K562 (cell line): Measurements from ENCODE around the gene CRABP1. TPM values are rescaled to one million over a fixed set of nuclear protein-coding genes. Genes with fewer than 3 reads are reported as not detected.

Experiments
- ATAC-seq: fragments of 200-7000 bp; cut with Tn5 transposase; 3 replicates; pipeline ENCODE4 v1.9.1; 2020; ENCODE audit warnings: moderate library complexity
- BruUV-seq: library from RNA; stranded (reverse); fragments of 400-500 nt; replicated peaks from 2 replicates; lab custom pipeline; 2021; lab: Mats Ljungman, UMichigan
- CTCF ChIA-PET: fragments of 300-600 bp; formaldehyde crosslinking; extraction: SDS; loops from one replicate; lab custom pipeline; 2021; ENCODE audit warnings: low intra/inter-chr PET ratio; lab: Yijun Ruan, JAX
- POLR2A ChIA-PET: fragments of 300-600, 350-650 bp; sonication (Branson Sonifier 250); formaldehyde crosslinking; extraction: SDS; loops from one replicate; lab custom pipeline; 2021; ENCODE audit warnings: antibody characterized with exemption, inconsistent platforms; lab: Yijun Ruan, JAX
- DNase-seq, 4 experiments: peaks; one replicate each; pipeline versions ENCODE4 v3.0.0 to v3.0.0-alpha.2; 2011 to 2018; ENCODE audit warnings: low spot score in 3 of 4, mixed read lengths in 3 of 4; ENCODE audit errors: extremely low read depth in 1 of 4
- FAIRE-seq: peaks from 2 replicates; lab custom pipeline; 2011; peaks lifted over from hg19 to GRCh38; lab: Jason Lieb, UNC
- H2AFZ ChIP-seq: 2 replicates; pipeline ENCODE4 v1.6.0; 2011; ENCODE audit warnings: low read depth, low read length, control low read depth, inconsistent platforms
- H3K27ac ChIP-seq: fragments of 200-600 bp; 3 replicates; pipeline ENCODE4 v1.8.0; 2011; ENCODE audit warnings: low read depth, mild to moderate bottlenecking, control low read depth, inconsistent platforms, low read length, moderate library complexity, mixed read lengths; ENCODE audit errors: extremely low read depth
- H3K27me3 ChIP-seq, 2 experiments: fragments of 300-600 bp in 1 of 2; 2 replicates in 1 of 2; 3 replicates in 1 of 2; pipeline versions ENCODE4 v1.6.0 to v1.8.0; 2011; ENCODE audit warnings: inconsistent platforms in 2 of 2, low read length in 2 of 2, mild to moderate bottlenecking in 1 of 2, mixed read lengths in 1 of 2, moderate library complexity in 1 of 2; ENCODE audit not compliant: control insufficient read depth in 2 of 2, insufficient read depth in 2 of 2
- H3K36me3 ChIP-seq: fragments of 300-600 bp; 3 replicates; pipeline ENCODE4 v1.8.0; 2011; ENCODE audit warnings: mild to moderate bottlenecking, low read length, inconsistent platforms; ENCODE audit not compliant: control insufficient read depth, insufficient read depth
- H3K4me1 ChIP-seq, 2 experiments: fragments of 200-600 bp in 1 of 2; replicated peaks in 1 of 2; 2 replicates in 1 of 2; 3 replicates in 1 of 2; pipeline versions ENCODE4 v1.5.1 to v1.8.0; 2011; ENCODE audit warnings: inconsistent platforms in 2 of 2, low read length in 2 of 2, mild to moderate bottlenecking in 1 of 2, mixed read lengths in 1 of 2, moderate library complexity in 1 of 2; ENCODE audit not compliant: control insufficient read depth in 2 of 2, insufficient read depth in 2 of 2
- H3K4me2 ChIP-seq: 2 replicates; pipeline ENCODE4 v1.6.1; 2011; ENCODE audit warnings: low read length, control low read depth, inconsistent platforms, mixed read lengths; ENCODE audit not compliant: insufficient read depth
- H3K4me3 ChIP-seq: fragments of 200-600 bp; sonication (generic), shearing (Covaris generic); 2 replicates; pipeline ENCODE4 v1.5.1; 2016; ENCODE audit warnings: control low read depth, inconsistent platforms
- H3K79me2 ChIP-seq: fragments of 200-600 bp; 3 replicates; pipeline ENCODE4 v1.8.0; 2011; ENCODE audit warnings: low read length, inconsistent platforms; ENCODE audit not compliant: control insufficient read depth, insufficient read depth
- H3K9ac ChIP-seq, 2 experiments: 2 replicates each; pipeline versions ENCODE4 v1.6.0 to v1.6.1; 2011; ENCODE audit warnings: low read depth in 2 of 2, low read length in 2 of 2, control low read depth in 1 of 2, inconsistent platforms in 1 of 2, mild to moderate bottlenecking in 1 of 2, mixed read lengths in 1 of 2; ENCODE audit not compliant: insufficient read depth in 1 of 2
- H3K9me1 ChIP-seq: one replicate; pipeline ENCODE4 v1.6.0; 2011; ENCODE audit warnings: inconsistent platforms, mild to moderate bottlenecking, low read length, moderate library complexity; ENCODE audit not compliant: control insufficient read depth, insufficient read depth
- H3K9me3 ChIP-seq: replicated peaks from 2 replicates; pipeline ENCODE4 v1.5.1; 2011; ENCODE audit warnings: low read depth, low read length, inconsistent platforms; ENCODE audit not compliant: control insufficient read depth, insufficient read depth
- H4K20me1 ChIP-seq: replicated peaks from 2 replicates; pipeline ENCODE4 v1.6.1; 2011; ENCODE audit warnings: low read length, inconsistent platforms, mixed read lengths; ENCODE audit not compliant: control insufficient read depth, insufficient read depth
- CHD2 ChIP-seq: IDR thresholded peaks from 2 replicates; pipeline ENCODE4 v1.6.1; 2011; ENCODE audit warnings: low read depth, low read length
- CXXC5 ChIP-seq: fragments of 250-450 bp; sonication (Bioruptor Pico); IDR thresholded peaks from 2 replicates; pipeline ENCODE4 v1.8.0; 2022; ENCODE audit warnings: inconsistent platforms, mild to moderate bottlenecking, moderate library complexity
- RFX1 ChIP-seq: fragments of 450-650 bp; IDR thresholded peaks from 2 replicates; pipeline ENCODE4 v1.6.1; 2016; ENCODE audit warnings: mild to moderate bottlenecking, moderate library complexity
- WGBS: fragments of 100-300 bp; shearing (Covaris generic); methylation state at CpG from one replicate; pipeline ENCODE4 v1.1.6; 2016; ENCODE audit warnings: low coverage, mixed read lengths; ENCODE audit not compliant: insufficient coverage; ENCODE audit errors: missing lambda C conversion rate; 5-methylcytosine and 5-hydroxymethylcytosine counted together
- in situ Hi-C: fragments of 300-500 bp; cut with MboI; formaldehyde crosslinking; loops from 4 replicates; pipeline ENCODE4 v1.15.0; 2018; ENCODE audit warnings: inconsistent platforms, mixed read lengths
- intact Hi-C: fragments of 100-400 bp; cut with micrococcal nuclease; formaldehyde crosslinking; loops from 2 replicates; pipeline ENCODE4 v1.14.2; 2022
- polyA plus RNA-seq, 8 experiments: library from polyadenylated mRNA; depleted of rRNA in 4 of 8; stranded (reverse) in 5 of 8; unstranded in 3 of 8; fragments of >200 nt; fragmentation: Nextera tagmentation in 2 of 8; fragmentation: Illumina TruSeq in 1 of 8; extraction: Ambion mirVana in 2 of 8; extraction: Trizol in 1 of 8; gene quantifications; 2 replicates each; pipeline versions ENCODE4 v1.2.1 to v1.2.3, GENCODE V29; 2011 to 2014; ENCODE audit warnings: inconsistent platforms in 1 of 8, missing spikeins in 1 of 8
- total RNA-seq, 7 experiments: library from RNA; depleted of rRNA in 6 of 7; stranded (reverse); fragments of >200 nt in 6 of 7; fragmentation: Illumina TruSeq in 2 of 7; extraction: Trizol in 2 of 7; gene quantifications; 2 replicates each; pipeline versions ENCODE4 v1.2.1 to v1.2.3, GENCODE V29; 2011 to 2021; ENCODE audit warnings: low replicate concordance in 1 of 7

CRABP1 gene
- total and polyA plus RNA-seq, 9 of the 15 experiments (the other 6 are each of a cell fraction or from before 2014, with no cell fraction given): 0.60 TPM; not detected in 8

GRCh38 chr15:78392430-78392829 is 52.3 kb downstream of the CRABP1 start:
- no peak for DNase-seq
- CTCF ChIA-PET: no interaction called here
- POLR2A ChIA-PET: interaction anchor here (1.0 to 1.1 kb wide), 2 partner anchors 17 to 23 kb away, joined by 3 read pairs; no protein-coding TSS in a partner anchor
- Histone ChIP-seq H3K9me3 (no peaks in the 10 kb centered on the region), H3K27me3 (peaks cover 25 to 61% of the 10 kb centered on the region in 2 experiments), H3K4me1 (no peaks in the 10 kb centered on the region), H4K20me1 (no peaks in the 10 kb centered on the region; the same call in 1 of the 2 replicates), H3K79me2 (no peaks in the 10 kb centered on the region), H3K4me3 (no peak overlapping the region), H3K9ac (no peak overlapping the region), H3K36me3 (no peaks in the 10 kb centered on the region), H3K4me2 (no peak overlapping the region), H3K27ac (no peak overlapping the region), H3K9me1 (no peaks in the 10 kb centered on the region), H2AFZ (no peak overlapping the region)
- no TSS peak for BruUV-seq
- TF ChIP-seq CHD2 (no peak), RFX1 (peak; percentile 15; the same call in 1 of the 2 replicates)
- 2% methylated on average over 4 of the region's 4 CpGs for WGBS
- in situ Hi-C loops: no loop called here
- peak; percentile 15 for FAIRE-seq
- intact Hi-C loops: no loop called here
- no peak for ATAC-seq

- no peaks in the 10 kb centered on the region for H3K79me2 ChIP-seq
- POLR2A ChIA-PET: interaction anchor here (1.0 to 1.1 kb wide), 2 partner anchors 16 to 22 kb away, joined by 3 read pairs; no protein-coding TSS in a partner anchor
- H3K9me1 ChIP-seq: no peaks in the 10 kb centered on the region
- intact Hi-C loops (no loop called here), in situ Hi-C loops (no loop called here)
- 0% methylated on average over 1 of the region's 1 CpG for WGBS
- no TSS peak for BruUV-seq
- ATAC-seq (no peak), FAIRE-seq (no peak), DNase-seq (no peak)
- peaks cover 24 to 60% of the 10 kb centered on the region in 2 experiments for H3K27me3 ChIP-seq
- no peak for TF ChIP-seq CXXC5
- no peak overlapping the region for H3K9ac ChIP-seq
- H4K20me1 ChIP-seq: no peaks in the 10 kb centered on the region; the same call in 1 of the 2 replicates
- H3K36me3 ChIP-seq: no peaks in the 10 kb centered on the region
- no peaks in the 10 kb centered on the region for H3K4me1 ChIP-seq
- no peak overlapping the region for H3K4me2 ChIP-seq
- no peak overlapping the region for H3K4me3 ChIP-seq
- no peak overlapping the region for H3K27ac ChIP-seq
- no peaks in the 10 kb centered on the region for H3K9me3 ChIP-seq
- H2AFZ ChIP-seq: no peak overlapping the region
- CTCF ChIA-PET: no interaction called here
These were observed 53.0 kb downstream of the CRABP1 start for GRCh38 chr15:78393137-78393536.
